COLO668 (cell line): ENCODE data around the gene ZBTB37.
A peak's percentile ranks its signal among the peaks of the same experiment; 100 is the strongest.
"Not testable (repeated sequence)": the region's sequence is repeated elsewhere in the genome, so short reads cannot be mapped to it uniquely, and the experiment has no call there.

Experiments used
- DNase-seq: peaks from one replicate; lab custom pipeline; 2025; ENCODE audit not compliant: unreplicated experiment; lab: John Stamatoyannopoulos, UW

The ZBTB37 gene

DNA sequence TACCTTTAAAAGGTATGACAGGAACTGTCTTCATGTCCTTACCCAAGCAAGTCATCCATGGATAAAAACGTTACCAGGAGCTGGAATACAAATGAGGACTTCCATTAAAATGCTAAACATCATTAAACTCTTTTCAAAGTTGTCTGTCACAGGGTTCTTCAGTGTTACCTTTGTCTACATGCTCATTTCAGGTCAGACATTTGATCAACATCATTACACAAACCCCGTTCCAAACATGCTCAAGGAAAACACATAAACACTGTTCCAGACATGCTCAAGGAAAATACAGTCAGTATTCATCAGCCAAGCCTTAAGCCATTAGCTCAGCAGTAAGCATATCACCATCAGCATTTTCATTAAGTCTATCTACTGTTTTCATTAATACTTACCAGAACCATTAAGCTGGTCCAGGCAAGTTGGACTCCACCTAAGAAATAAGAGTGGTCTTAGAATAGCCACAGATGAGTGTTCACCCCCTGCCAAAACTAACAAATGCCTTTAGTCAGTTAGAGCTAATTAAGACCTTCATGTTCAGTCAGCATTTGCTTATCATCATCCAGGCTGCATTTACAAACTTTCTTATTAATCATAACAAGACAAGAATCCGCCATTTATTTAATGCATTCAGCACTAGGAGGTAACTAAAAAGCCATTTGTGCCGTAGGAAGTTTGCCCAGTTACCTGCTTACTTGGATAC lies 2.6 kb upstream of the ZBTB37 start:
- no peak for DNase-seq

GRCh38 chr1:173866413-173867115 lies 1.6 kb upstream of the ZBTB37 start:
- DNase-seq, result no peak

- no peak for DNase-seq
These were observed 933 bp upstream of the ZBTB37 start for GRCh38 chr1:173867141-173867752.

DNA sequence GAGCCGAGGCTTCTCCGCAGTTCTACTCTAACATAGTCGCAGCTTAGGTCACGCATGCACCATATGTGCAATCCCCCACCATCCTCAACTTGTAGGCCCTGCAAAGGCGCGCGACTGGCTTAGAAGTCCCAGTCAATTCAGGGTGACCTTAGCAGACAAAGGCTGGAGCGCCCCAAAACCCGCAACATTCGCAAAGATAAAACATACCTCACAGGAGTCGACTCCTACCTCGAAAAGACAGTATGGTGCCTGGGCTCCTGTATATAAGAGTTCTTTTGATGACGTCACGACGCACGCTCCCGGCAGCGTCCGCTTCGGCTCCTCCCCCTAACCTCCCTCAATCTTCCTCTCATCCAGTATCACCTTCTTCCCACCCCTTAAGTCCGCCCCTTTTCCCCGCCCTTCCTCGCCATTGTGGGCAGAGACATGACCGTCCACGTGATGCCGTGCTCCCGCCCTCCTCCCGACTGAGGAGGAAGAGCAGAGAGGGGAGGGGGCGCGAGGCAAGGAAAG lies 371 bp upstream of the ZBTB37 start, which contains the start of gene GAS5:
Gene GAS5, minus strand, starts transcription at position 237 of the 513 bp plus-strand sequence.
- peak; percentile 99 for DNase-seq

- DNase-seq, result no peak
These were observed 810 bp downstream of the ZBTB37 start for GRCh38 chr1:173869021-173869359.

GRCh38 chr1:173870252-173871075 lies 2.3 kb downstream of the ZBTB37 start:
- no peak for DNase-seq

GRCh38 chr1:173871091-173871490 lies 2.9 kb downstream of the ZBTB37 start:
- no peak for DNase-seq

- no peak for DNase-seq
These were observed 3.3 kb downstream of the ZBTB37 start for GRCh38 chr1:173871500-173871899.

- DNase-seq, result no peak
These were observed 8.6 kb downstream of the ZBTB37 start for GRCh38 chr1:173876732-173877131.

- DNase-seq, result no peak
These were observed 10.1 kb downstream of the ZBTB37 start for GRCh38 chr1:173878251-173878650.

DNA sequence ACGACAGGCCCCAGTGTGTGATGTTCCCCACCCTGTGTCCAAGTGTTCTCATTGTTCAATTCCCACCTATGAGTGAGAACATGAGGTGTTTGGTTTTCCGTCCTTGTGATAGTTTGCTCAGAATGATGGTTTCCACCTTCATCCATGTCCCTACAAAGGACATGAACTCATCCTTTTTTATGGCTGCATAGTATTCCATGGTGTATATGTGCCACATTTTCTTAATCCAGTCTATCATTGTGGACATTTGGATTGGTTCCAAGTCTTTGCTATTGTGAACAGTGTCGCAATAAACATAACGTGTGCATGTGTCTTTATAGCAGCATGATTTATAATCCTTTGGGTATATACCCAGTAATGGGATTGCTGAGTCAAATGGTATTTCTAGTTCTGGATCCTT lies 12.9 kb downstream of the ZBTB37 start:
- DNase-seq, result not testable (repeated sequence)

- DNase-seq, result no peak
These were observed 16.5 kb downstream of the ZBTB37 start for GRCh38 chr1:173884701-173885100.

- no peak for DNase-seq
These were observed 18.8 kb downstream of the ZBTB37 start for GRCh38 chr1:173886746-173887611.

DNA sequence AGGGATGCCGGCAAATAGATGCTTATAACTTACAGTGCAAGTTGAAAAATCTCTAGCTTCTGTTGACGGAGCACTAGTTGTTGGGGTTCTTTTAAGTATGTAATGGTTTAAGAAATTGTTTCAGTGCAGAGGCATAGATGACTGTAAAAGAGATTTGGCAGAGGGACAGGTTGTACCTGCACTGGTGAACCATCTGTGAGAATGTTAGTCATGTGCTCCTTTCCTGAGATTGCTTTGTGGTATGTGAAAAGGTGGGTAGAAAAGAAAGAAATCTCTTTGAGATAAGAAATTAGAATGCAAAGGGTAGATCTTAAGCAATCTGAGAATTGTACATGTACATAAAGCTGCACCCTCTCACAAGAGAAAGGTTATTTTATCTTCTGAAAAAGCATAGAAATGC lies 19.4 kb downstream of the ZBTB37 start:
- DNase-seq, result no peak

GRCh38 chr1:173888749-173889148 lies 20.6 kb downstream of the ZBTB37 start:
- no peak for DNase-seq

DNA sequence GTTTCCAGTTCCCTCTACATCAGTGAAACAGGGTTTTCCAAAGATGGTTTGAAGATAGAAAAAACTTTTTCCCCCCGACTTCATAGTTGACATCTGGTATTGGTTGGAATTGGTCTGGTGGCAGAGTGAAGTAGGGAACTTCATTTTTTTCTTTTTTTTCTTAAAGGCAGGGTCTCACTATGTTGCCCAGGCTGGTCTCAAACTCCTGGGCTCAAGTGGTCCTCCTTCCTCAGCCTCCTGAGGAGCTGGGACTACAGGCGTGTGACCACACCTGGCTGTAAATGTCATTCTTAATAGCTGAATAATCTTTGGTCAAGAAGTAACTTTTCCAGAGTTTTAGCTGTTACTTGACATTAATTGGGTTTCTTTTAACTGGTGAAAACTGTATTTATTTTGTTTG lies 21.7 kb downstream of the ZBTB37 start:
- DNase-seq, result no peak

DNA sequence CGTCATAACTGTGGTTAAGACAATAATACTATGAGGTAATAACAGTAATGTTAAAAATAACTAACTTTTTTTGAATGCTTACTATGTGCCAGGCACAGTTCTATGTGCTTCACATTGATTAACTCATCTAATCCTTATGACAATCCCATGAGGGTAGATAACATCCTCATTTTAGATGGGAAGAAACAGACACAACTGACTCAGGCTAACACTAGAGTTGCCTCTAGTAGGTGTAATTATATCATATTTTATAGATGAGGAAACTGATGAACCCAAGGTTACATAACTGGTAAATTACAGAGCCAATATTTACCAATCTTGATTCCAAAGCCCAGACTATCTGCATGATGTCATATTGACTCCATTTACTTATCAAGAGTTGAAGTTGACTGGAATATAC lies 25.4 kb downstream of the ZBTB37 start:
- DNase-seq, result no peak

DNA sequence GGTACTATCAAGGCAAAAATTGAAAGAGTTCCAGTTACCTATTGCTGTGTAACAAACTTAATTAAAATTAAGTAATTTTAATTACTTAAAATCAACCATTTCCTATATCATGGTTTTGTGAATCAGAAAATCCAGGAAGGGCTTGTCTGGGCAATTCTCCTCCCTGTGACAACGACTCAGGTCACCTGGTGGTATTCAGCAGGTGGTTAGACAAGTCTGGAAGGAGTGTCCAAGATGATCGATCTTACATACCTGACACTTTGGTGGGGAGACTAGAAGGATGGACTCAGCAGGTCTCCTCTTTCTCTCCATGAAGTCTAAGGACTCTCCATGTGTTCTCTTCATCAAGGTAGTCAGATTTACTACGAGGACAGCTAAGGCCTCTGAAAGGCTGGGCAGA lies 26.0 kb downstream of the ZBTB37 start:
- DNase-seq, result no peak

- DNase-seq, result no peak
These were observed 32.2 kb downstream of the ZBTB37 start for GRCh38 chr1:173900427-173900826.

DNA sequence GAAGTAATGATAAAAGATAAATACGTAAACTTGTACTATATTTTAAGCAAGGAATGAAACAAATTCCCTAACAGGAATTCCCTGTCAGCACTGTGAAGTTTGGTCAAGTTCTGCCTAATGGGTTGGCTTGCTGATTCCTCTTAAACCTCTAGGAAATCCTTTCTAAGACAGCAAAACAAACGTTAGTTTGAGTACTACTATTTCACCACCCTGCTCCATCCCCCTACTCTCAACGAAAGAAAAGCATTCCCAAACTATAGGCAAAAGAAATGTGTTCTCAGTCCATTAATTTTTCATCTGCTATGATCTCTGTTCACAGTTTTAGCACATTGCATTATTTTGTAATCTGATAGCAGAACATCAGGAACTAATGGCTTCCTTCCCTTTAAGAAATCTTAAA lies 32.8 kb downstream of the ZBTB37 start:
- DNase-seq, result no peak
